HG03139 (cell line): ENCODE data around the gene BAIAP3.

Source experiments
- ATAC-seq: cut with Tn5 transposase; IDR thresholded peaks from one replicate; pipeline ENCODE4 v1.9.1; 2021; ENCODE audit not compliant: unreplicated experiment

BAIAP3 gene

GRCh38 chr16:1389762-1390161 is 56.3 kb downstream of the BAIAP3 start:
- ATAC-seq, result no peak

- no peak for ATAC-seq
Measured at GRCh38 chr16:1390239-1390779, 56.9 kb downstream of the BAIAP3 start.

GRCh38 chr16:1392826-1393225 is 59.4 kb downstream of the BAIAP3 start:
- ATAC-seq, result no peak

- no peak for ATAC-seq
Measured at GRCh38 chr16:1393613-1394176, 60.2 kb downstream of the BAIAP3 start.

GRCh38 chr16:1394367-1394951 is 61.0 kb downstream of the BAIAP3 start:
- ATAC-seq, result no peak

GRCh38 chr16:1395444-1396031 is 62.1 kb downstream of the BAIAP3 start:
- ATAC-seq, result no peak

- ATAC-seq, result no peak
Measured at GRCh38 chr16:1397779-1398178, 64.3 kb downstream of the BAIAP3 start.

- no peak for ATAC-seq
Measured at GRCh38 chr16:1398351-1398750, 64.9 kb downstream of the BAIAP3 start.
